Endothelial cell of umbilical vein (primary cell): ENCODE measurements around the gene SLC19A1.
"Not testable (repeated sequence)": the region's sequence is repeated elsewhere in the genome, so short reads cannot be mapped to it uniquely, and the experiment has no call there.

ENCODE experiments used
- CTCF ChIP-seq, 2 donors: IDR thresholded peaks; 1 replicate in 1 of 2; 2 replicates in 1 of 2; pipeline ENCODE4 v1.5.1; 2011; ENCODE audit warnings: low read length in 2 of 2, mild to moderate bottlenecking in 2 of 2, moderate library complexity in 2 of 2, control low read depth in 1 of 2, inconsistent platforms in 1 of 2, low read depth in 1 of 2; ENCODE audit not compliant: insufficient read depth in 1 of 2; ENCODE audit errors: extremely low read depth in 1 of 2
- EZH2 ChIP-seq: IDR thresholded peaks from 2 replicates; pipeline ENCODE4 v1.6.1; 2012; ENCODE audit warnings: borderline replicate concordance, low read depth, mild to moderate bottlenecking, moderate library complexity, low read length, inconsistent platforms; ENCODE audit not compliant: severe bottlenecking
- POLR2AphosphoS5 ChIP-seq: IDR thresholded peaks from 2 replicates; pipeline ENCODE4 v1.6.1; 2012; ENCODE audit warnings: low read depth, mild to moderate bottlenecking, control low read depth, low read length, moderate library complexity; ENCODE audit not compliant: insufficient read depth

GRCh38 chr21:45503226-45503625 is 39.0 kb downstream of the SLC19A1 start:
- TF ChIP-seq CTCF (IDR thresholded peaks at IDR 0.05; ENCODE audit: extremely low read depth in 1 of 2, insufficient read depth in 1 of 2, low read depth in 1 of 2, low read length in 2 of 2); EZH2; POLR2AphosphoS5: not testable (repeated sequence)
